NCI-H1417 treated with DMSO at 0.1 percent for 48 hours (cell line): Measurements from ENCODE around the gene GAS2L1.
"Not testable (repeated sequence)": the region's sequence is repeated elsewhere in the genome, so short reads cannot be mapped to it uniquely, and the experiment has no call there.

Experiments
- DNase-seq: peaks from one replicate; lab custom pipeline; 2025; lab: John Stamatoyannopoulos, UW

The GAS2L1 gene

GRCh38 chr22:29342177-29342576 is 35.7 kb downstream of the GAS2L1 start:
- DNase-seq = no peak

- DNase-seq = no peak
Measured at GRCh38 chr22:29342577-29343312, 36.3 kb downstream of the GAS2L1 start.

GRCh38 chr22:29343313-29343805 is 36.9 kb downstream of the GAS2L1 start:
- no peak for DNase-seq

- peak; percentile 43 for DNase-seq
Measured at GRCh38 chr22:29344137-29344536, 37.7 kb downstream of the GAS2L1 start.

- not testable (repeated sequence) for DNase-seq
Measured at GRCh38 chr22:29344889-29345288, 38.4 kb downstream of the GAS2L1 start.

GRCh38 chr22:29345932-29346331 is 39.5 kb downstream of the GAS2L1 start:
- no peak for DNase-seq

- DNase-seq = no peak
Measured at GRCh38 chr22:29346659-29347058, 40.2 kb downstream of the GAS2L1 start.

- DNase-seq = no peak
Measured at GRCh38 chr22:29348041-29348440, 41.6 kb downstream of the GAS2L1 start.

- no peak for DNase-seq
Measured at GRCh38 chr22:29348956-29349355, 42.5 kb downstream of the GAS2L1 start.

GRCh38 chr22:29351042-29351441 is 44.6 kb downstream of the GAS2L1 start:
- no peak for DNase-seq

GRCh38 chr22:29351891-29352290 is 45.4 kb downstream of the GAS2L1 start:
- no peak for DNase-seq

- DNase-seq = no peak
Measured at GRCh38 chr22:29352778-29353177, 46.3 kb downstream of the GAS2L1 start.

GRCh38 chr22:29353286-29353685 is 46.8 kb downstream of the GAS2L1 start:
- no peak for DNase-seq

- no peak for DNase-seq
Measured at GRCh38 chr22:29353860-29354259, 47.4 kb downstream of the GAS2L1 start.

GRCh38 chr22:29357193-29357890 is 50.9 kb downstream of the GAS2L1 start:
- not testable (repeated sequence) for DNase-seq

GRCh38 chr22:29359469-29359868 is 53.0 kb downstream of the GAS2L1 start:
- DNase-seq = no peak
